ENCODE results near the gene MBD3. TPM values are rescaled to one million over a fixed set of nuclear protein-coding genes. Genes with fewer than 3 reads are reported as not detected.

MBD3 gene
- total and polyA plus RNA-seq, 2 of the 4 experiments (the other 2 are of a cell fraction), result 42.5 to 66.3 TPM

- H3K18ac ChIP-seq (ENCODE audit: low read depth, low read length), result no peak overlapping the region
- WGBS, 2 experiments (ENCODE audit: extremely low coverage in 2 of 2, insufficient read length in 1 of 2), result 0% methylated on average over 1 of the region's 16 CpGs; no CpG with 5 or more reads in 1 of the 2 experiments
- CTCF ChIA-PET, result no interaction called here
- peak overlapping the region; percentile 90 for H3K4me2 ChIP-seq (ENCODE audit: low read depth, low read length)
- H2BK15ac ChIP-seq (ENCODE audit: low read depth, low read length), result no peak overlapping the region
- H3K4ac ChIP-seq (ENCODE audit: low read depth, low read length), result peak overlapping the region; percentile 76
- H2BK5ac ChIP-seq (ENCODE audit: low read depth, low read length, poor library complexity, severe bottlenecking), result peak overlapping the region; percentile 75
- H3K4me3 ChIP-seq (ENCODE audit: insufficient read depth, low read depth, low read length), result peak overlapping the region; percentile 57
- H2AK5ac ChIP-seq (ENCODE audit: low read depth, low read length), result peak overlapping the region; percentile 83
- in situ Hi-C loops (cut with MboI; ENCODE audit: low sequenced_read_pairs) (no loop called here), intact Hi-C loops (cut with micrococcal nuclease) (loop anchor here (2.0 to 10.0 kb wide), 2 partner anchors 45 to 189 kb away; no protein-coding TSS in a partner anchor), dilution Hi-C loops (cut with HindIII; ENCODE audit: low sequenced_read_pairs, unreplicated experiment) (no loop called here)
- no peak overlapping the region for H3K56ac ChIP-seq (ENCODE audit: extremely low read depth, insufficient read depth, low read length)
- POLR2A ChIA-PET (ENCODE audit: unreplicated experiment), result no interaction called here
- H2BK20ac ChIP-seq (ENCODE audit: low read depth, low read length), result no peak overlapping the region
- H4K8ac ChIP-seq (ENCODE audit: low read depth in 2 of 2, low read length in 2 of 2), result peak overlapping the region; percentile 78 to 89
- H3K79me1 ChIP-seq (ENCODE audit: low read depth in 1 of 2, low read length in 2 of 2), result peaks cover 6 to 35% of the 10 kb centered on the region in 2 experiments; a peak in 3 of 4 replicates
- H3K36me3 ChIP-seq (ENCODE audit: control insufficient read depth, insufficient read depth, low read length), result peaks cover 14% of the 10 kb centered on the region
- H4K91ac ChIP-seq (ENCODE audit: insufficient read depth, low read depth, low read length), result peak overlapping the region; percentile 49; the same call in 1 of the 2 replicates
- H2BK120ac ChIP-seq (ENCODE audit: low read depth, low read length), result no peak overlapping the region; the same call in 1 of the 2 replicates
- peak overlapping the region; percentile 71 for H2AK9ac ChIP-seq (replicated peaks; ENCODE audit: low read depth, low read length, poor library complexity)
- peak overlapping the region; percentile 93 for H2AFZ ChIP-seq (replicated peaks; ENCODE audit: low read length, poor library complexity)
- peak overlapping the region; percentile 82 for H3K9ac ChIP-seq (ENCODE audit: low read depth, low read length)
- H3K14ac ChIP-seq (replicated peaks; ENCODE audit: low read depth, low read length), result peak overlapping the region; percentile 82
- BruUV-seq (replicated peaks), result no TSS peak
- no peaks in the 10 kb centered on the region for H3K27me3 ChIP-seq (ENCODE audit: control insufficient read depth, insufficient read depth, low read length)
- peak overlapping the region; percentile 74 for H3K23ac ChIP-seq (ENCODE audit: low read depth, low read length)
- H4K20me1 ChIP-seq (ENCODE audit: insufficient read depth, low read length), result peaks cover 24% of the 10 kb centered on the region
- ATAC-seq (ENCODE audit: low read depth), result peak; percentile 1; the same call in 1 of the 2 replicates
- H4K5ac ChIP-seq (ENCODE audit: low read depth, low read length), result peak overlapping the region; percentile 32; the same call in 1 of the 2 replicates
- peak overlapping the region; percentile 54 for H3K27ac ChIP-seq (ENCODE audit: insufficient read depth, low read length)
- H3K9me1 ChIP-seq (ENCODE audit: insufficient read depth, low read length), result 0 out of 2 replicates have a peak, but pooled peaks cover 5% of the 10 kb centered on the region
- no peak for DNase-seq
- no peaks in the 10 kb centered on the region for H3K9me3 ChIP-seq (ENCODE audit: control insufficient read depth, insufficient read depth, low read length)
- no peak for TF ChIP-seq RAD21 (IDR thresholded peaks at IDR 0.05; ENCODE audit: low read length)
- TF ChIP-seq MXI1 (IDR thresholded peaks at IDR 0.05; ENCODE audit: borderline replicate concordance, low read depth, low read length), result no peak
- H3K4me1 ChIP-seq (ENCODE audit: control insufficient read depth, insufficient read depth, low read length), result peaks cover 2% of the 10 kb centered on the region; the same call in 1 of the 2 replicates
Observed at GRCh38 chr19:1606138-1606651, 13.5 kb upstream of the MBD3 start.
